NCI-H345 treated with DMSO at 0.1 percent for 48 hours (cell line): ENCODE data around the gene LRMDA.
"Not testable (repeated sequence)": the region's sequence is repeated elsewhere in the genome, so short reads cannot be mapped to it uniquely, and the experiment has no call there.

Experiments
- DNase-seq: peaks from one replicate; lab custom pipeline; 2025; ENCODE audit not compliant: unreplicated experiment; lab: John Stamatoyannopoulos, UW

LRMDA gene

GRCh38 chr10:75605096-75605495 is 173.7 kb downstream of the LRMDA start:
- DNase-seq = no peak

GRCh38 chr10:75605795-75606194 is 174.4 kb downstream of the LRMDA start:
- not testable (repeated sequence) for DNase-seq

DNA sequence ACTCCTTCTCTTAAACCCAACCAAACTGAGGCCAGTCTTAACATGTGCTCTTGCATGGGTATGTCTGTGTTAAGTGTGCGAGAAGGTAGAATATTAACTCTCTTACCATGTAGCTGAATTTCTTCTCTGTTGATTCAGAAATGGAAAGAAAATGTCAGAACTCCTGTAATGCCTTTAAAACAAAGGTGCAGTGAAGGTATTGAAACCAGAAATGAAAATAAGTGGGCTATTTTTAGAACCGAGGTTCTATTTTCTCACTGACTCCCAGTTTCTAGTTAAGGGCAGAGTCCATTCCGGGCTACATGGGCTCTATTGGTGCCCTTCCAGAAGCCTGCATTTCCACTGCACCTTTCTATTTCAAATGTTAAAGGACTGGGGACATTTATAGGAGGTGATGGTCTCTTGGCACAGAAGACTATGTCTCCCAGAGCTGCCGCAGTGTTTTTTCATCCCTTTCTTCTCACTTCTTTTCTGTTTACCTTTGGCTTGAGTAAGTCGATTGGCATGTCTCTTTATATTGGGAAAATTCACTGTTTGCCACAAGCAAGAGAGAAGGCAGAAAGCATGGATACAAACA is 174.9 kb downstream of the LRMDA start:
- DNase-seq = no peak

GRCh38 chr10:75607576-75607975 is 176.2 kb downstream of the LRMDA start:
- DNase-seq = no peak

DNA sequence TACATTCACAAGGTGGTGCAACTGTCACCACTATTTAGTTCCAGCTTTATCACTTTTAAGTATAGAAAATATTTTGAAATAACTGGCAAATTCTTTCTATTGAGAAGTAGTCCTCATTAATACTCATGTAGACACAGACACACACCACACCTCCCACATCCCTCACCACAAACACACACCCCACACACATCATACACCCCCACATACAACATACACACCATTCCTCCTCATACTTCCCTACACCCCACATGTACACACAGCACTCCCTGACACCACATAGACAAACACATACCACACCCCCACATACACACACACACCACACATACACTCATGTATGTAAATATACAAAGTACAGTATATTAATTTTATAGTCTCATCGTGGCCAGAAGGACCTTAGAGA is 178.8 kb downstream of the LRMDA start:
- no peak for DNase-seq

DNA sequence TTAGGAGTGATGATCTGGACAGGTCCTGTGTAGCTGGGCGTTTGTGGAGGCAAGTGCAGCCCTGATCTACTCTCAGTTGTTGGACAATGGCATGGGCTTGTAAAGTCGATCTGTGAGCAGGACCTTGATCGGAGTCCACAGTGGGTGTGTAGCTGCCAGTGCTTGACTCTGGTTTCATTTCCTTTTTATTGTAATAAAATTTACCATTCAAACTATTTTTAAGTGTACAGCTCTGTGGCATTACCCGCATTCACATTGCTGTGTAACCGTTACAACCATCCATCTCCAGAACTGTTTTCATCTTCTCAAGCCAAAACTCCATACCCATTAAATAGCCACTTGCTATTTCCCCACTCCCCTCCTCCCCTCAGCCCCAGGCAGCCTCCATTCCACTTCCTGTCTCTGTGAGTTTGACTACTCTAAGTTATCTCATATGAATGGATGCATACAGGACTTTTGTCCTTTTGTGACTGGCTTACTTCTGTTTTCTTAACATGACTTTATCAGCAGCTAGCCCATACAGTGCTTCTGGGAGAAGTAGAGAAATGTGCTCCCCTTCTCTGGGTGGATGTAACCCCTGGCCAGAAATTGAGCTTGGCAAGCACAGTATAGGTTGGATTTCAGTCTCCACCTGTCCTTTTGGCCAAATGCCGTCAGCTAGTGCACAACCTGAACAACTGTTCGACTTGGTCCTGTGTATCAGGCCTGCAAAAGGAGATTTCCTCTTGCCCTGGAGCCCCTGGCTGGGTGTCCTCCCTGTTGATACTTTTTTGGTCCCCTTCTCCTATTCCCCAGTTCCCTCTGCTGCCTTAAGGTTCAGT is 180.0 kb downstream of the LRMDA start:
- DNase-seq = no peak

DNA sequence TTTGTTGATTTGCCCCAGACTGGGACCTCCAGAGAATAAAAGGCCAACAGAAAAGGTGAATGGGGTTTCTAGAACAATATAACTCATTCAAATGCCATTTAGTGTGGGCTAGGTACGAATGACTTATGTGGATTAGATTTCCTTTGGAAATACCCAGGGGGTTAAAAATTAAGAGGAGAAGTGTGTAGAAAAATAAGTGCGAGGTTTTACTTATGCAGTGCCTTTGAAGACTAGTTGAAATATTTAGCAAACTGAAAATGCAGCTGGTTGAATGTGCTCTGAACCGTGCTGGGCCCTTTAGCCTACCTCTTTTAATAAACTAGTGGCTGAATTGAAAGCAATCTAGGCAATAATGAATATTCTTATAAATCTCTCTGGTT is 180.6 kb downstream of the LRMDA start:
- no peak for DNase-seq

DNA sequence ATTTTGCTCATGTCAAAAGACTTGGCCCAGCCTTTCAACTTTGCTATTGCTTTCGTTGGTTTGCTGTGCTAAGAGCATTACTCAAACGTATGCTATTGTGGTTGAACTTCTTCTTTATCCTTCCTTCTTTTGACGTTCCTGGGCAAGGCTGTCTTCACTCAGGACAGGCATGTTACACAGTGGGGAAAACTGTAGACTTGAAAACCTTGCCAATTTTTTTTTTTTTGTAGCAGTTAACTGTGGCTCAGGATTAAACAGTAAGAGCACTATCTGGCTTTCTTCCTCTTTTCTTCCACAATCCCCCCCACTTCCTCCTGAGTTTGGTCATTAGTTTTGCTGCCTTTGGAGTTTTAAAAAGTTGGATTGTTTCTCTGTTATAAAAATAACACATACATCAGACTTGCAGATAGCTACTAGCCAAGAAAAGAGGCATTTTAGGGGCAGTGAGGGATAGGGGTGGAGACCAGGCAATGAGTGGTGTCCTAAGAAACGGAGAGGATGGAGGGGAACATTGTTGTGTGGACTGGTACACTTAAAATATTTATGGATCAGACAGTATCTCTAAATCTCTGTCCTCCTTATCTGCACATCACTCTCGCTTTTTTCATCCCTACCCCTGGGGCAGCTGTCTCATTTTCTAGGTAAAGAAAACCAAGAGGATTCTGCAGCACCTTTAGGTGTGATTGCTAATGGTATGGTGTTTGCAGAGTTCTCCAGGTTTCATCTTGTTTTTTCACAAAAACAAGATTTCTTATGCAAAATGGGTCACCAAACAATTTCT is 181.7 kb downstream of the LRMDA start:
- no peak for DNase-seq

DNA sequence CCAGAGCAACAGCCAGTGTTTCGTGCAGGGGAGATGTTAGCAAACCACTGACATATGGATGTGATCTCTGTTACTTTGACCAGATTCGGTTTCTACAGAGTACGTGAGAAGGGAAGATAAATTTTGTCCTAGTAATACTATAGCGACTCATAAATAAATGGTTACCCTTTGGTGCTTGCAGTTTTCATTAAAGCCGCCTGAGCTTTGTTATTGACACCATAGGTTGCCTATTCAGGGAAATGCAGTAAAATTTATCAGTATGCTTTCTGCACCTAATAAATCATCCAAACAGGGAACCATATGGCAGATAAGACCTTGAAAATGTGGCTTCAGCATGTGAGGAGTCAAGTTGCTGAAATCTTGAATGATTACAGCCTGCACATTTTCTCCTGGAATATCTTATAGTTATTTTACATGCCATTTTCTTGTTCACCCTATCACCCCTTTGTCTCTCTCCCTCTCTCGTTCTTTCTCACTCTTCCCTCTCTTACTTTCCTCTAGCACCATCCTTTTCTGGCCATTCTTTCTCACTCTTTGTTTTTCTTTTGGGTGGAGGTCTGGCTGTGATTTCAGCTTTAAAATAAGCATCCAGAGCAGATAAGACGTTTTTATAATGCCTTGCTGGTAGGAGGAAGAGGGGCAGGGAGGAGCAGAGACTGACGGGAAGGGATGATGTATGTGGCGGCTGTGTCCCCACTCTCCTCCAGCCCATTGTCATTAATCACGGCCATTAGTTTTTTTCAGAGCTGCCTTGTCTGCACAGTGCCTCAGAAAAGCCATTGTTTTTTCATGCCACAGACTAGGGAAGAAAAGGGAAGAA is 182.5 kb downstream of the LRMDA start:
- DNase-seq = no peak

DNA sequence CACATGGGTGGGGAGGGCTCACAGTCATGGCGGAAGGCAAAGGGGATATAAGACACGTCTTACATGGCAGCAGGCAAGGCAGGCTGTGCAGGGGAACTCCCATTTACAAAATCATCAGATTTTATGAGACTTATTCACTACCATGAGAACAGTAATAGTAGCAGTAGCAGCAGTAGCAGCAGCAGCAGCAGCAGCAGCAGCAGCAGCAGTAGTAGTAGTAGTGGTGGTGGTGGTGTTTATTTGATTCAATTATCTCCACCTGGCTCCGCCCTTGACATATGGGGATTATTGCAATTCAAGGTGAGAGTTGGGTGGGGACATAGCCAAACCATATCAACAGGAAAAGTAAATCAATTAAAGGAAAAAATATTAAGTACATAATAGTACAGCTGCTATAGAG is 184.7 kb downstream of the LRMDA start:
- no peak for DNase-seq

- DNase-seq = no peak
These were observed 185.6 kb downstream of the LRMDA start for GRCh38 chr10:75616874-75617478.

- DNase-seq = no peak
These were observed 186.2 kb downstream of the LRMDA start for GRCh38 chr10:75617485-75618155.

DNA sequence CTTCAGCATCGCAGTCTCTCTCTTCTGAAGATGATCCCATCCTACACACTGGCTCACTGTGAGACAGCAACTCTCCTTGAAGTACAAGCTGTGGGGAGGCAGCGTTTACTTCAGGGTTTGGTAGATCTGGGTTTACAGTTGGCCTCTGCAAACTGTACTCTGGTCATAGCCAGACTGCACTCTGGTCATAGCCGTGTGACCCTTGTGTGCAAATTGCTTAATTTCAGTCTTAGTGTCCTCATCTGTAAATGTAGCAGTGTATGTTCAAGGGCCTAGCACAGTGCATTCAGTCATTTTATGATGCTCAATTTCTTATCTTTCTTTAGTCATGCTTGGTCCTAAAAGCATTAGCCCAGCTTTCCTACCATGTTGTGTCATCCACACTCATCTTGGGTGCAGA is 188.2 kb downstream of the LRMDA start:
- no peak for DNase-seq

DNA sequence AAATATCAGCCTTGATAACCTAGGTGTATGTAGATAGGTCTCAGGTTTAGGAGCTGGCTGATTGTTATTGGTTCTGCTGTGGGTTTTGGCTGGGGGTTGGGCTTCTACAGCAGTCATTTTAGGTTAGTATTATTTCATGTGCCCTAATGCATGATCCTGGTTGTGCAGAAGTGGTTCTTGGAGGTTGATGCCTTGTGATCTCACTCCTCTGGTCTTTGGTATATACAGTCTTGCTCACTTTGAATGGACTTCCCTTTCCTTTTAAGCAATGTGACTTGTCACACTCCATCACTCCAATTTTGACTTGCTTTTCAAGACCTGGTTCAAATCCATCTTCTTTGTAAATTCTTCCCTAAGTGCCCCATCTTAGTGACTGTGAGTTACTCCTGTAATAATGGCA is 188.9 kb downstream of the LRMDA start:
- DNase-seq = no peak

- DNase-seq = not testable (repeated sequence)
These were observed 189.6 kb downstream of the LRMDA start for GRCh38 chr10:75621003-75621402.

DNA sequence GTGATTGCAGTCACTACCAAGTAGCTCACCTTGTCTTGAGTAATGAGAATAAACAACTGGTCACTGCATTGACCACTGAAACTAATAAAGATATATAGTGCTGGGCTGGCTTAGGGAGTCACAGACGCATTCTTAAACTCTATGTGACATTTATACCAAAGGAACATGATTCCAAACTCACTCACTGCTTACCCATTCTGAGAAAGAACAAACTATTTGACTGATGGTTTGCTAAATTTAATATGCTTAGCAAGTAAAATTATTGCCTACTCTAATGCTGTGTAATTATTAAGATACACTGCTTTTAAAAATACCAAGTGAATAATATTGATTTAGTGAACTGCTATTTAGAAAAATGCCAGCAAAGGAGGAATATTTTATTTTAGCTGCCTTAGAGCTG is 191.1 kb downstream of the LRMDA start:
- no peak for DNase-seq

- DNase-seq = no peak
These were observed 192.1 kb downstream of the LRMDA start for GRCh38 chr10:75623310-75624093.

DNA sequence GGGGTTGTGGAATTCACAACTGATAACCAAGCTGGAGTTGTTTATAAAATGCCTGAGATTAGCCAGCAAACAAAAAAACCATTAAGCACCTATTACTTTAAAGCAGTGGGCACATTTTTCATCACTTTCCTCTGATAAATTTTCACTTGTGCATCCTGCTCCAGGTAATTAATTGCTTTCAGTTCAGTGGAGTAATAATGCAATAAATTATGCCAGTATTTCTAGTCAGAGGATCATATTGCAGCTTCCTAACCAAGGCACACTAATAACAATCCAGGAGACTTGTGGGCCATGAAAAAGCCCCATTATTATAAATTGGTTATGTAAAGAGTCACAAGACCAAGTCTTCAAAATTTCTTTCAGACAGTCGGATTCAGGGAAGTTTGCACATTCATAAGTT is 193.2 kb downstream of the LRMDA start:
- no peak for DNase-seq

GRCh38 chr10:75630746-75631145 is 199.3 kb downstream of the LRMDA start:
- DNase-seq = no peak
